MCF 10A (cell line): ENCODE data around the gene PIEZO1. TPM values are rescaled to one million over a fixed set of nuclear protein-coding genes. Genes with fewer than 3 reads are reported as not detected.

Experiments used
- BruUV-seq: library from RNA; stranded (reverse); fragments of 400-500 nt; replicated peaks from 2 replicates; lab custom pipeline; 2021; lab: Mats Ljungman, UMichigan
- CTCF ChIA-PET: fragments of 300-600 bp; sonication (Branson Sonifier 250); formaldehyde crosslinking; extraction: SDS; loops from one replicate; lab custom pipeline; 2021; ENCODE audit warnings: antibody characterized with exemption, inconsistent platforms; lab: Yijun Ruan, JAX
- POLR2A ChIA-PET: fragments of 300-600, 350-650 bp; sonication (Branson Sonifier 250); formaldehyde crosslinking; extraction: SDS; loops from one replicate; lab custom pipeline; 2020; ENCODE audit warnings: antibody characterized with exemption, inconsistent platforms; lab: Yijun Ruan, JAX
- DNase-seq: peaks from one replicate; pipeline ENCODE4 v3.0.0-alpha.2; 2018; ENCODE audit not compliant: unreplicated experiment
- H3K27ac Mint-ChIP-seq: one replicate; pipeline ENCODE4 v1.8.0; 2022; ENCODE audit warnings: mild to moderate bottlenecking, low read depth, mixed read lengths; ENCODE audit not compliant: unreplicated experiment
- H3K27me3 Mint-ChIP-seq: one replicate; pipeline ENCODE4 v1.8.0; 2022; ENCODE audit warnings: mixed read lengths; ENCODE audit not compliant: insufficient read depth, unreplicated experiment
- H3K36me3 Mint-ChIP-seq: one replicate; pipeline ENCODE4 v1.8.0; 2022; ENCODE audit warnings: mild to moderate bottlenecking, moderate library complexity, mixed read lengths; ENCODE audit not compliant: insufficient read depth, unreplicated experiment
- H3K4me1 Mint-ChIP-seq: one replicate; pipeline ENCODE4 v1.8.0; 2022; ENCODE audit warnings: mixed read lengths; ENCODE audit not compliant: insufficient read depth, unreplicated experiment
- H3K4me3 Mint-ChIP-seq: one replicate; pipeline ENCODE4 v1.8.0; 2022; ENCODE audit warnings: mild to moderate bottlenecking, moderate library complexity, mixed read lengths; ENCODE audit not compliant: unreplicated experiment
- H3K9me3 Mint-ChIP-seq: one replicate; pipeline ENCODE4 v1.8.0; 2022; ENCODE audit warnings: mixed read lengths; ENCODE audit not compliant: unreplicated experiment
- CTCF ChIP-seq: fragments of 200-600 bp; IDR thresholded peaks from one replicate; pipeline ENCODE4 v1.8.0; 2022; ENCODE audit warnings: antibody characterized with exemption, mild to moderate bottlenecking; ENCODE audit not compliant: unreplicated experiment
- intact Hi-C: fragments of 100-400 bp; cut with micrococcal nuclease; formaldehyde crosslinking; loops from 2 replicates; pipeline ENCODE4 v1.14.1; 2022
- total RNA-seq: library from RNA; stranded (reverse); gene quantifications from 2 replicates; pipeline ENCODE4 v1.2.3, GENCODE V29; 2022

The PIEZO1 gene
- total RNA-seq, 1 experiment from 2014 or later, result 193 TPM

DNA sequence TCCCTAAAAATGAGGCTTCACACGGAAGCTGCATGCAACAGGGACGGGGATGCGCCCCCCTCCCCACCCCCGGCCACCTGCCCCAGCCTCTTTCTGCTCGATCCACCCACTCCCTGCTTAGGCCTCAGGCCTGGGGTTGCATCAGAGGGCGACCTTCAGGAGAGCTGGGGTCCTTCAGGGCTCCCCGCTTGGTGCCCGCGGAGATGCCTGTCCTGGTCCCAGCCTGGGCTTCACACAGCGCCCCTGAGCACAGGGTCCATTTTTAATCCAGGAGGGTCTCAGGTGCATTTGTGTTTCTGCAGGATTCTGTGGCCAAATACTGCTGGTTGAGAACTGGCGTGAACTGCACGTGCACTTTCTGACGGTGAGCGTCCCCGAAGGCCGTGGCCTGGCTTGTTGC, 34.1 kb upstream of the PIEZO1 start:
- ChIA-PET CTCF (interaction anchor here (0.6 to 1.3 kb wide), 3 partner anchors 9 to 177 kb away, joined by 3 read pairs; partner anchors contain the start of genes GALNS and TRAPPC2L), POLR2A (interaction anchor here (1.2 kb wide), 1 partner anchor 38 kb away, joined by 3 read pairs; the partner anchor contains the start of genes GALNS and TRAPPC2L)
- intact Hi-C loops, result no loop called here
- no peak for TF ChIP-seq CTCF
- no peak for DNase-seq
- H3K27me3 Mint-ChIP-seq, result no peaks in the 10 kb centered on the region
- BruUV-seq, result no TSS peak
- H3K27ac Mint-ChIP-seq, result no peak overlapping the region
- no peak overlapping the region for H3K4me3 Mint-ChIP-seq
- peaks cover 12% of the 10 kb centered on the region for H3K36me3 Mint-ChIP-seq
- no peaks in the 10 kb centered on the region for H3K4me1 Mint-ChIP-seq
- no peaks in the 10 kb centered on the region for H3K9me3 Mint-ChIP-seq

- no TSS peak for BruUV-seq
- Mint-ChIP-seq H3K4me1 (no peaks in the 10 kb centered on the region), H3K27me3 (no peaks in the 10 kb centered on the region), H3K27ac (no peak overlapping the region), H3K9me3 (no peaks in the 10 kb centered on the region), H3K36me3 (peaks cover 9% of the 10 kb centered on the region), H3K4me3 (no peak overlapping the region)
- CTCF ChIA-PET, result interaction anchor here (0.6 to 1.3 kb wide), 3 partner anchors 9 to 178 kb away, joined by 3 read pairs; partner anchors contain the start of genes GALNS and TRAPPC2L
- intact Hi-C loops, result no loop called here
- POLR2A ChIA-PET, result interaction anchor here (1.5 kb wide), 1 partner anchor 8 kb away, joined by 5 read pairs; no protein-coding TSS in a partner anchor
- DNase-seq, result no peak
- TF ChIP-seq CTCF, result no peak
These were observed 33.5 kb upstream of the PIEZO1 start for GRCh38 chr16:88818575-88818874.

DNA sequence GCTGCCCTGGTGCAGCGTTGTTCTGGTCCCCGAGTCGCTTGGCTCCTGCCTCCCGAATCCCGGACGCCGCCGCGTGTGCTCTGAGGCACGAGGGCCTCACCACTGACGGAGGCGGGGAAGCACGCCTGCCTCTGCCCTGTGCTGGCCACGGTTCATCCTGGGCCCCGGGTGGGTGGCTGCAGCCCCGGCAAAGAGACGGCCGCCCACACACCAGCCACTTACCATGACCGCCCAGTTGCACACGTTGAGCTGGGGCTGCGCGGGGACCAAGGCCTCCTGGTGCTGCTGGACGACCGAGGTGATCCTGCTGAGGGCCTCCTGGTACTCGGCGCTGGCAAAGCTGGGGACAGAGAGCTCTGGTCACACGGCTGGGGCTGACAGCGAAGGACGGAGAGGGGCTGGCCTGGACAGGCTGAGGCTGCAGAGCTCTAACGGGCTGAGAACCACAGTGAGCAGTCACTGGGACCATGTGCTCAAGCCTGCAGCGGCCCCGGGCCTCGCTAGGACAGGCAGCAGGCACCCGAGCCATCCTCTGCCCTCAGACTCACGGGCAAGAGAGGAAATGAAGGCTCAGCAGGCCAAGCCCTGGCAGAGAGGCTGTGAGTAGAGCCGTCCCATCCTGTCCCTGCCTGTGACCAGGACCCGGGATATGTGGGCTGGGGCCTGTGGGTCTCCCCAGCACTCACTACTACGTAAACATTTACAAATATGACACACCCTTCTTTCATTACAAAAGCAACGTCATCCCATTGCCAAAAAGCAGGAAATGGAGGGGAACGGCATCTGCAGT, 33.0 kb upstream of the PIEZO1 start:
- peaks cover 9% of the 10 kb centered on the region for H3K36me3 Mint-ChIP-seq
- CTCF ChIA-PET, result interaction anchor here (1.3 kb wide), 1 partner anchor 10 kb away, joined by 3 read pairs; no protein-coding TSS in a partner anchor
- H3K4me1 Mint-ChIP-seq, result no peaks in the 10 kb centered on the region
- POLR2A ChIA-PET, result interaction anchor here (1.5 kb wide), 1 partner anchor 8 kb away, joined by 5 read pairs; no protein-coding TSS in a partner anchor
- intact Hi-C loops, result no loop called here
- DNase-seq, result no peak
- H3K27ac Mint-ChIP-seq, result no peak overlapping the region
- H3K9me3 Mint-ChIP-seq, result no peaks in the 10 kb centered on the region
- H3K27me3 Mint-ChIP-seq, result no peaks in the 10 kb centered on the region
- H3K4me3 Mint-ChIP-seq, result no peak overlapping the region
- TF ChIP-seq CTCF, result no peak
- BruUV-seq, result no TSS peak
